ENCODE measurements around the gene WDR54.

Gene WDR54, protein sequence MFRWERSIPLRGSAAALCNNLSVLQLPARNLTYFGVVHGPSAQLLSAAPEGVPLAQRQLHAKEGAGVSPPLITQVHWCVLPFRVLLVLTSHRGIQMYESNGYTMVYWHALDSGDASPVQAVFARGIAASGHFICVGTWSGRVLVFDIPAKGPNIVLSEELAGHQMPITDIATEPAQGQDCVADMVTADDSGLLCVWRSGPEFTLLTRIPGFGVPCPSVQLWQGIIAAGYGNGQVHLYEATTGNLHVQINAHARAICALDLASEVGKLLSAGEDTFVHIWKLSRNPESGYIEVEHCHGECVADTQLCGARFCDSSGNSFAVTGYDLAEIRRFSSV

GRCh38 chr2:74421221-74421870 lies at the start of gene WDR54, which contains the start of gene C2orf81:
Gene WDR54, plus strand, starts transcription at chr2:74421730. Its CDS starts 424 bp downstream, at chr2:74422154.
Gene C2orf81, minus strand, starts transcription at chr2:74421619. Its CDS starts 59 bp downstream, at chr2:74421560.
- DNase-seq (ENCODE audit: low read depth) = peak; percentile 86

DNA sequence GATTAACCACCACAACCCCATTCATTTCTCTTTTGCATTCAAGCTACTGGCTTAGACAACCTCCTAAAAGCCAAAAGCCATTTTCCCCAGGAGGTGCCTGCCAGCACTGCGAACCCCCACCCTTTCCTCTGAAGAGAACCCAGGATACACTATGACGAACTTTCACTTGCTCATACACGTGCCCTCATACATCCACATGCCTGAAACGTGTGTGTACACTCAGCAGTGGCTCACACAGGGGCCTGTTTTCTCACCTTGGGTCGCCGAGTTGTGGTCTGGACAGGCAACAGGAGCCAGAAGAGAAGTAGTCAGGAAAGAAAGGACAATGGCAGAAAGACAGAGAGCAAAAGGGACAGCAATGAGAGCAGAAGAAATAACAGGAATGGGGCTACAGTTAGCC lies 48.9 kb upstream of the WDR54 start:
- DNase-seq (ENCODE audit: low read depth) = no peak

- peak; percentile 14 for DNase-seq (ENCODE audit: low read depth)
Observed at GRCh38 chr2:74373221-74373676, 48.3 kb upstream of the WDR54 start.

DNA sequence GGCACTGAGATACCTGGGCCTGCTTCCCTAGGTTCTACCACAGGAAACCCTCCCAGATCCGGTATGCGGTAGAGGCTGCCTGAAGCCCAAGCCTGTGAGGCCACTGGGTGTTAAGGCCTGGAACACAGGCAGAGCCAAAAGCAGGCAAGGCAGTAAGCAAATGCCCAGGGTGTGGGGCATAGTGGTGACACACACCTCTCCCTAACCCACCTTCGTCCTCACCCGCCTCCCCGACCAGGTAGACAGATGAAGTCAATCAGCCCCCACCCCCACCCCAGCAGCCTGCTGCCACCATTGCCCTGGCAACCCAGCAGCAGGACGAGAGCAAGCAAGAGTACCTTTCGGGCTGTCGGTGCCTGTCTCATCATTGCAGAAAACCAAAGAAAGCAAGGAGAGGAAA lies 47.5 kb upstream of the WDR54 start:
- DNase-seq (ENCODE audit: low read depth) = no peak

DNA sequence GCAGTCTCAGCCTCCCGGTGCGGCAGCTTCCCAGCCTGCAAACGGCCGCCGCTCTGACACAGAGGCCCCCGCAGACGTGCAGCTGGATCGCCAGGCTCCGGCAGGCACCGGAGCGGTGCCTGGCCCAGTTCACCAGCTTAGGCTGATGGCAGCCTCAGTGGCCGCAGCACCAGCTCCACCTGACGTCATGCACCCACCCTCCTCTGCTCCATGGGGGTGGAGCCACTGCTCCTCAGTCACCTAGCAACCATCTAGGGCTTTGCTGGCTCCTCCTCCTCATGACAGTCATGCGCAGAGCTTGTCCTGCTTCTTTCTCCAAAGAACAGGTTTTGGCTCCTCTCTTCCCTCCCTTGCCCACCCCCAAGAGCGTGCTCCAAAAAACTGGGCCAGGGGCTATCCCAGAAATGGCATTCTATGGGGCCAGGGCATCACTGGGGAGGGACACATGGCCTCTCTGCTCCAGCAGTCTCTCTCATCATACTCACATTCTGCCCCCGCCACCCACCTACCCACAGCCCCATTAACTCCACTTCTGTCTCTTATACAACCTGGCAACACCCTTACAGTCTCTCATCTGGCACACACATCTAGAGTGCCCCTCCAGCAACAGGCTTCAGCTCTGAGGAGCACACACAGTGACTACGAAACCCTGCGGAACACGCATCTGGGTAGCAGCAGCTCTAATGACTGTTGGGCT lies 46.9 kb upstream of the WDR54 start:
- DNase-seq (ENCODE audit: low read depth) = peak; percentile 53

GRCh38 chr2:74375838-74376237 lies 45.7 kb upstream of the WDR54 start:
- DNase-seq (ENCODE audit: low read depth) = no peak

- no peak for DNase-seq (ENCODE audit: low read depth)
Observed at GRCh38 chr2:74378007-74378406, 43.5 kb upstream of the WDR54 start.

DNA sequence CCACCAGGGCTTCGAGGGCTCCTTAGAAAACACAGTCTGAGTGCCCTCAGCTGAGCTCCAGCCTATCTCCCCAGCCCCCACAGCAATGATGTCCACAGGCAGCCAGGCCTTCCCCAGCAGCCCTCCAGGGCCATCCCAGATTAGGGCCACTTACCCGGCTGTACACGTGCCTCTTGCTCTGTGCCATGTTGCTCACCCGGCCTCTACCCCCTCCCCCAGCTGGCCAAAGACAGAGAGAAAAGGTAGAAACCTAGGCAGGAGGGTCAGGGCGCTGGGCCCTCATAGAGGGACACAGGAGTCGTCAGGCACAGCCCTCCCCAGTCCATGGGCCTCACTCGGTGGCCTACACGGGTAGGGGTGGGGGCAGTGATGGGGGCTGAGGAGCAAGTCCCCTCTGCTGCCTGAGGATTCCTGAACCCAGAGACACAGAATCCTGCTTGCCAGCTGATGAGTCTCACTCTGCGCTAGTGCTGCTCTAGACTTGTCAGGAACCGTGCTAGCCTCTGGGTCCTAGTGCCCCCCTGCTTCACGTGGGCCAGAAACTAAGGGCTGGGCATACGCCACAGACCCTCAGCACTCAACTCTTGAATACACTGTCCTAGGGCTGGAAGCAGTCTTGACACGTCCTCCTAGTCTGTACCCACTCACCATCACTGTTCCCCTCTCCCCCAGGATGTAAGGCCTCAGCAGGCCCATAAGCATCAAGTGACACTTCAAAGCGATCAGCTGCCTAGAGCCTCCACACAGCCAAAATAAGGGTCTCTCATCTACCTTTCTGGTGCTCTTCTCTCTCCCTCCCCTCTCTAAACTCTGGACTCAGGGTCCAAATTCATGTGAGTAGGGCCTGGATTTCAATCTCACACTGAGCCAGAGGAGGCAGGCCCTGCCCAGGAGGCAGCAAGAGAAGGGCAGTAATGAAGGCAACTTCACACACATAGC lies 41.4 kb upstream of the WDR54 start, which contains the start of gene DCTN1:
TSS of gene DCTN1 (minus strand) at position 461 of the 939 bp plus-strand sequence. CDS start at position 187, 274 bp downstream.
- peak; percentile 56 for DNase-seq (ENCODE audit: low read depth)

GRCh38 chr2:74381751-74382150 lies 39.8 kb upstream of the WDR54 start:
- no peak for DNase-seq (ENCODE audit: low read depth)

GRCh38 chr2:74383254-74383653 lies 38.3 kb upstream of the WDR54 start:
- peak; percentile 74 for DNase-seq (ENCODE audit: low read depth)

GRCh38 chr2:74384051-74384450 lies 37.5 kb upstream of the WDR54 start:
- DNase-seq (ENCODE audit: low read depth) = peak; percentile 34

GRCh38 chr2:74385396-74385795 lies 36.1 kb upstream of the WDR54 start:
- DNase-seq (ENCODE audit: low read depth) = peak; percentile 18

- DNase-seq (ENCODE audit: low read depth) = no peak
Observed at GRCh38 chr2:74387346-74387745, 34.2 kb upstream of the WDR54 start.

DNA sequence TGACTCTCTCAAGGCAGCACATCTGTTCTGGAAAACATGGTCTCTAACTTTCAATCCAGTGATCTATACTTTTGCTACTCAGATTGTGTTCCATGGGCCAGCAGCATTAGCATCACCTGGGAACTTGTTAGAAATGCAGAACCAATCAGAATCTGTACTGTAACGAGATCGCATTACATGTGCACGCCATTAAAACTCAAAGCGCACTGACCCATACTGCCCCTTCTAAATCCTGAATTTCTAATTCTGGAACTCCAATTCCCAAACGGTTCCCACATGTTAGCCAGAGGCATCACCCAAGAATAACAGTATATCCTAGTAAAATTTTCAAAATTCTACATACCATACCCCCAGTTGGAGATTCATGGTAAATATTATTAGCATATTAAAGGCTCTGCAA lies 30.9 kb upstream of the WDR54 start:
- DNase-seq (ENCODE audit: low read depth) = no peak

GRCh38 chr2:74391209-74391579 lies 30.3 kb upstream of the WDR54 start:
- DNase-seq (ENCODE audit: low read depth) = no peak

DNA sequence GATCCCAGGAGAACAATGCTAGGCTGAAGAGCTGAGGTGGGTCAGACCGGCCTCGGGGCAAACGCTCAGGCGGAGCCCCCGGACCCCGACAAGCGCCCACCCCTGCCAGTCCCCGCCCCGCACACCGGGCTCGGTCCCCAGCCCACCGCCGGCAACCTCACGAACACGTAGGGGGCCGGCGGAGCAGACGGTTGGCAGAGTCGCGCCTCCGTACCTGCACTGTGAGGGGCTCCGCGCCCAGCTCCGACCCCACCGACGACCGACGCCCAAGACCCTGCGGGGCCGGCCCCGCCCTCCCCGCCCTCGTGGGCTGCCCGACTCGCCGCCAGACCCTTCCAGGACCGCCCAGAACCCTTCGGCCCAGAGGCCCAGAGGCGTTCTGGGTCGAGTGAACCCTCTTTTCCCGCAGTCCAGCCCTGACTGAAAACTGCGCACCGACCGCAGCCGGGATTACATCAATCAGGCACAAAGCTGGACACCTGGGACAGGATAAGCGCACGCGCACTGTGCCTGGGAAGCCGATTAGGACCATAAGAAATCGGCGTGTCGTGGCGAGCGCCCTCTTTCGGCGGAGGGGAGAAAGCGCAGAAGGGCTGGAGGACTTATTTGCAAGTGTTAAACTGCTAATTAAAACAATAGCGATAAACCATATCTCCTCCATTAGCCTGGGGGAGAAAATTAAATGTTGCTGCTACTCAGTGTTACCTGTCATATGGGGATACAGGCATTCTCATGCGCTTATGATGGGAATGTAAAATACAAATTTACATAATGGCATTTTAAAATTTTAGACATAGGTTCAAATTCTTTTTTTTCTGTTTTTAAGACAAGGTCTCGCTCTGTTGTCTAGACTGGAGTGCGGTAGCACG lies 29.7 kb upstream of the WDR54 start:
- DNase-seq (ENCODE audit: low read depth) = peak; percentile 77

DNA sequence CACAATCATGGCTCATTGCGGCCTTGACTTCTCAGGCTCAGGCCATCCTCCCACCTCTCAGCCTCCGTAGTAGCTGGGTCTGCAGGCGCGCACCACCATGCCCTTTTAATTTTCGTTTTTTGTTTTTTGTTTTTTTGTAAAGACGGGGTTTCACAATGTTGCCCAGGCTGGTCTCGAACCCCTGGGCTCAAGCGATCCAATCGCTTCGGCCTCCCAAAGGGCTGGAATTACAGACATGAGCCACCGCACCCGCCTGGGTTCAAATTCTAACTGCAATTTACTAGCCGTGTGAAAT lies 29.1 kb upstream of the WDR54 start:
- no peak for DNase-seq (ENCODE audit: low read depth)

GRCh38 chr2:74393525-74393924 lies 28.0 kb upstream of the WDR54 start:
- DNase-seq (ENCODE audit: low read depth) = no peak

GRCh38 chr2:74396149-74396548 lies 25.4 kb upstream of the WDR54 start:
- no peak for DNase-seq (ENCODE audit: low read depth)

- DNase-seq (ENCODE audit: low read depth) = no peak
Observed at GRCh38 chr2:74399785-74400184, 21.7 kb upstream of the WDR54 start.

- no peak for DNase-seq (ENCODE audit: low read depth)
Observed at GRCh38 chr2:74401891-74402290, 19.6 kb upstream of the WDR54 start.
